HUES6 (cell line): ENCODE results near the gene OTUB2.

ENCODE experiments used
- H3K27ac ChIP-seq: 2 replicates; pipeline ENCODE4 v1.7.0; 2013; ENCODE audit warnings: low read depth, mild to moderate bottlenecking, low read length, inconsistent platforms
- H3K27me3 ChIP-seq: 2 replicates; pipeline ENCODE4 v1.6.1; 2013; ENCODE audit warnings: low read length; ENCODE audit not compliant: control insufficient read depth, insufficient read depth
- H3K36me3 ChIP-seq: 2 replicates; pipeline ENCODE4 v1.6.1; 2013; ENCODE audit warnings: low read length; ENCODE audit not compliant: control insufficient read depth, insufficient read depth
- H3K4me1 ChIP-seq: 2 replicates; pipeline ENCODE4 v1.6.1; 2013; ENCODE audit warnings: low read length; ENCODE audit not compliant: control insufficient read depth, insufficient read depth
- H3K4me3 ChIP-seq: 2 replicates; pipeline ENCODE4 v1.5.1; 2013; ENCODE audit warnings: low read depth, low read length
- H3K9ac ChIP-seq: one replicate; pipeline ENCODE4 v1.6.1; 2013; ENCODE audit warnings: mild to moderate bottlenecking, low read length
- H3K9me3 ChIP-seq: 2 replicates; pipeline ENCODE4 v1.6.1; 2013; ENCODE audit warnings: low read depth, low read length; ENCODE audit not compliant: control insufficient read depth, insufficient read depth

OTUB2 gene

DNA sequence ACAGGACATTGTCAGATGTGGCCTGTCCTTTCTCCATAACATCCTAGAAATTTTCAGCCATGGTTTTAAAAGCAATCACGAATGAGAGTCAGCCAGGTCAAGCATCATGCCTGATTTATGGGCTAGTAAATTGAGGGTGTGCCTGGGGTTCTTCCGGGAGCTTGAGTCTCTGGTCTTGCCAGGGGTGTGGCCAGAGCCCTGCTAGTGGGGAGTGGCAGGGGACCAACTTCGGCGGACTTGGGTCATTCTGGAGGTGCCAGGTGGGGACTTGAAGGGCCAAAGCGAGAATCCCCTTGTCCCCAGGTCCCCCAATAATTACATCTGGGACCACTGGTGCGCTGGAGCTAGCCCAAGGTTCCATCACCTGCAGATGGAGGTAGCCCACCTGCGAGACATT, 5.7 kb downstream of the OTUB2 start:
- H3K36me3 ChIP-seq: no peaks in the 10 kb centered on the region
- H3K9ac ChIP-seq: no peak overlapping the region
- peaks cover 7% of the 10 kb centered on the region for H3K9me3 ChIP-seq
- H3K27me3 ChIP-seq: peaks cover 3% of the 10 kb centered on the region; the same call in 1 of the 2 replicates
- H3K4me1 ChIP-seq: no peaks in the 10 kb centered on the region
- H3K4me3 ChIP-seq: no peak overlapping the region
- no peak overlapping the region for H3K27ac ChIP-seq

DNA sequence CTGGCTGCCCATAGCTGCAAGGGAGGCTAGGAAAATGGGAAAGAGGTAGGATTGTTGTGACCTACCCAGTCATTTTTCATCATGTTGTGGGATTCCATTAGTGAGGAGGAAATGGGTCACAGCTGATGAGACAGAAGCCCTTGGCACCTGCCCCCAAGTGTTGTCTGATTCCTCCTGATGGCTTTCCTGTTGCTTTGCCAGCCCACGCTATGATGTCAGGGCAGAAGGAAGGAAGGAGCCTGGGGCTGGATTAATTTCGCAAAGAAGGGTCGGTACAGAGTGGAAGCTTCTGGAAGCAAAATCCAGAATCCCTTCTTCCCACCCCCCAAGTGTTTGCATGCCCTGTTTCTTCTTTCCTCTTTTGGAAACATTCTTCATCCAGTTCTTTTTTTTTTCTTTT, 8.7 kb downstream of the OTUB2 start:
- H3K27me3 ChIP-seq: no peaks in the 10 kb centered on the region
- no peak overlapping the region for H3K4me3 ChIP-seq
- H3K9ac ChIP-seq: no peak overlapping the region
- H3K9me3 ChIP-seq: peaks cover 7% of the 10 kb centered on the region
- H3K36me3 ChIP-seq: no peaks in the 10 kb centered on the region
- no peaks in the 10 kb centered on the region for H3K4me1 ChIP-seq
- no peak overlapping the region for H3K27ac ChIP-seq

DNA sequence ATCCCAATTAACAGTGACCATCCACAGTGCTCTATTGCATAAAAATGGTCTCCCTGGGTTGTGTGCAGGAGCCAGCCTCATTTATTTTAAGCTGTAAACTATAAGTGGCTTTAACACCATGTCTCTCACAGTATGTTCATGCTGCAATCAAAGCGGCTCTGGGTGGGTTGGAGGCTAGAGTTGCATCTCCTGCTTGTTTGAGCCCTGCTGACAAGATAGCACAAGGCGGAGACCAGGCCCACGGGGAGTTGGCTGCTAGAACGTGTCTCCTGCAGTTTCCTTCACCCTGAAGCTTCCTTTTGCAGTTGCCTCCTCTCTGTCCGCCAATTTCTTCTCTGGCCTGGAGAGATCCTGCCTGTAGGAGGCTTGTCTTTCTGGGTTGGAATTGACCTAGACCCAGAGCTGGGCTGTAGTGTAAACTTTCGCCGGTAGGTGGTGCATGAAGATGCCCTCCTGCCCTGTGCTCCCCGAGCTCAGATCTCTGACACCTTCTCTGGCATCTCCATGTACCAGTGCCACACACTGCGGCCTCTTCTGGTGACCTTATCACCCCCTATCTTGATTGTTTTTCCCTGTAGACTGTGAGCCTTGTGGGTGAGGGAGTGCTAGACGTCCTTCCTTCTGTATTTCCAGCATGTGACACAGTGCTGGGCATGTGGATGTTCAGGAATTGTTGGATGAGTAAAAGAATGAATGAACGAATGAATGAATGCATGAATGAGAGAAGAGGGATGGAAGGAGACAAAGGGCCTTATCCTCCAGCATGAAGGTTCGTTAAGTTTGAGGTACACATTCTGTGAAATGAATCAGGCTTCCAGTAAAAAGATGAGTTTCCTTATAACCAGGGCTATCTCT, 10.4 kb downstream of the OTUB2 start:
- no peaks in the 10 kb centered on the region for H3K36me3 ChIP-seq
- H3K27me3 ChIP-seq: no peaks in the 10 kb centered on the region
- H3K9ac ChIP-seq: no peak overlapping the region
- no peak overlapping the region for H3K27ac ChIP-seq
- peaks cover 7% of the 10 kb centered on the region for H3K9me3 ChIP-seq
- H3K4me3 ChIP-seq: no peak overlapping the region
- H3K4me1 ChIP-seq: no peaks in the 10 kb centered on the region

DNA sequence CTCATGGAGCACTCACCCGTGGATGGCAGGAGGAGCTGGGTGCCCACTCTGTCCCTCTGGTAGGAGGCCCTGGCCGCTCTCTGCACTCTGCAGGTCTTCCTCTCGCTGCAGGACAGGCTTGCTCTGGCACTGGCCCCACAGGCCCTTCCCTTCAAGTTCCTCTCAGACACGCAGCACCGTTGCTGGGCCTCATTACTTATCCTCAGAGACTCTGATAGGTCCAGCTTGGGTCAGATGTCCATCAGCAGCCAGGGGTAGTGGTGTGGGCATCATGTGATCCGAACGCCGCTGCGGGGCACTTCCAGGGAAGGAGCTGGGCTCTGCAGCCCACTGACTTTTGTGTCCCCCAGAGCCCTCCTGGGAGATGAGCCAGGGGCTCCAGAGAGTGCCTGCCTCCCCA, 11.8 kb downstream of the OTUB2 start:
- Histone ChIP-seq H3K4me1 (no peaks in the 10 kb centered on the region), H3K9me3 (peaks cover 7% of the 10 kb centered on the region), H3K27me3 (no peaks in the 10 kb centered on the region), H3K4me3 (no peak overlapping the region), H3K9ac (no peak overlapping the region), H3K36me3 (no peaks in the 10 kb centered on the region), H3K27ac (no peak overlapping the region)

DNA sequence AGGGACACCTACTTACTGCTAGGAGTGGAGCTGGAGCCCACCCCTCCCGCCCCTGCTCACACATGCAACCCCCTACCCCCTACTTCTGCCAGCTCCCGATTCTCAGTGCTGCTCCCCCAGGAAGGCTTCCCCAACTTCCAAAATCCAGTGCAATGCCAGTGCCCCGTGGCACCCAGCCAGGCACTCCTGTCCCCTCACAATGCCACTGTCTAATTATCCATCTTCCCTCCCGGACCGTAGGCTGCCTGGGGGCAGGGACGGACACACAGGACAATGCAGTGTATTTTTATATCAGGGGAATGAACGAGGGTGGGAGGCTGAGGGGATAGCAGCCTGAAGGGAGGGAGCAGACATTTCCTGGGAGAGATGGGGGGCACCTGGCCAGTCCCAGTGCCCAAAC, 12.4 kb downstream of the OTUB2 start:
- no peak overlapping the region for H3K4me3 ChIP-seq
- H3K27me3 ChIP-seq: no peaks in the 10 kb centered on the region
- H3K36me3 ChIP-seq: peaks cover 3% of the 10 kb centered on the region
- no peaks in the 10 kb centered on the region for H3K4me1 ChIP-seq
- H3K9ac ChIP-seq: no peak overlapping the region
- H3K27ac ChIP-seq: no peak overlapping the region
- peaks cover 7% of the 10 kb centered on the region for H3K9me3 ChIP-seq

DNA sequence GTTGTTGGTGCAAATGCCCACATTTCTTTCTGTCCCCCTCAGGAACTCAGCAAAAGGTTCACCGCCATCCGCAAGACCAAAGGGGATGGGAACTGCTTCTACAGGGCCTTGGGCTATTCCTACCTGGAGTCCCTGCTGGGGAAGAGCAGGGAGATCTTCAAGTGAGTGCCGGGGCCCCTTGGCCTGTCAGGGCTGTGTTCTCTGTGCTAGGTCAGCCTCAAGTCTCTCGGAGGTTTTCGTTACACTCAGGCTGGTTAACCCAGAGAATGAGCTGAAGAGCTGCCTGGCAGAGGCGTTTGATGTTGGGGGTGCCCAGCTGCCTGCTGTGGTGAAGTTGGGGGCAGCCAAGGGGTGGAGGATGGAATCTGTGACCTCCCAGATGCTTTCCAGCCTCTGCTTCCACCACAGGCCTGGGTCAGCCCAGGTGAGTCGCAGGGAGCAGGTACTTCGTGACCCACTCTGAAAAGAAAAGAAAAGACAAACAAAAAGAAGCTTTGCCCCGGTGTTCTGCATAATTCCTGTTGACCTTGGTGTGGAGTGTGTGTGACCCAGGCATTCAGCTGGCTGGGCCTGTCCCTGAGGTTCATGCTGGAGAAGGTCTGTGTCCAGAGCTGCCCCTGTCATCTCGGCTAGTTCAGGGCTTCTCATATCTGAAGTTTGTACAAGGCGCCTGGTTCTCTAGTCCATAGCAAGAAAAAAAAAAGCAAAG, 12.9 kb downstream of the OTUB2 start:
- H3K4me3 ChIP-seq: no peak overlapping the region
- H3K4me1 ChIP-seq: no peaks in the 10 kb centered on the region
- H3K9me3 ChIP-seq: peaks cover 7% of the 10 kb centered on the region
- no peaks in the 10 kb centered on the region for H3K27me3 ChIP-seq
- H3K36me3 ChIP-seq: peaks cover 8% of the 10 kb centered on the region
- H3K27ac ChIP-seq: no peak overlapping the region
- no peak overlapping the region for H3K9ac ChIP-seq

DNA sequence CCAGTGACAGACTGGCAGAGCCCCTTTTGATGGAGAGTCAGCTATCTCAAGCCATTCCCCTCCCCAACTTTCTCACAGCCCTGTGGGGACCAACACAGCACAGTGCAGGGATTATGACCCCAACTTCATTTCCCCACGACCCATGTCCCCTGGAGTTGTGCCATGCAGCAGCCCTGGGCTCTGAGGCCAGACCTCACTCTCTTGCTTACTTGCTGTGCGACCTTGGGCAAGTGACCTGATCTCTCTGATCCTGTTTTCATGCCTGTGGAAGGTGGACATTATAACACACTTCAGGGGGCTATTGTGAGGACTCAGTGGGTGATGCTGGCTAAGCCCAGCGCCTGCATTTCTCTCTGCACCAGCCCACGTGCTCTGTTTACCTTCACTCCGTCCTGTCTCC, 14.1 kb downstream of the OTUB2 start:
- Histone ChIP-seq H3K9ac (no peak overlapping the region), H3K4me3 (no peak overlapping the region), H3K36me3 (peaks cover 20% of the 10 kb centered on the region), H3K4me1 (no peaks in the 10 kb centered on the region), H3K27ac (no peak overlapping the region), H3K9me3 (no peaks in the 10 kb centered on the region), H3K27me3 (no peaks in the 10 kb centered on the region)

DNA sequence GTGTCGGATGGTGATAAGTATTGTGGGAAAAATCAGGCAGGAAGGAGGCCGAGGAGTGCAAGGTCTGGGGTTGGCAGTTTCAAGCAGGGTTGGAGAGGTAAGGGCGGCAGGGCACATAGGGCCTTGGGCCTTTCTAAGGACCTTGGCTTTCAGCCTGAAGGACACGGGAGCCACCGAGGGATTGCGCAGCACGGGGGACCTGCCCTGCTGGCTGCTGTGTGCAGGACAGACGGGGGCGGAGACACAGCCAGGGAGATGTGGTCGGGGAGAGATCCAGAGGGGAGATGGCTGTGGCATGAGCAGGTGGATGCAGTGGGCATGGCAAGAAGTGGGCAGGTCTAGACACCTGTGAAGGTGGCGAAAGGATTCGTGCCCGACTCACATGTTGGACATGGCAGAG, 14.7 kb downstream of the OTUB2 start:
- H3K9me3 ChIP-seq: no peaks in the 10 kb centered on the region
- H3K4me3 ChIP-seq: no peak overlapping the region
- H3K4me1 ChIP-seq: no peaks in the 10 kb centered on the region
- no peak overlapping the region for H3K27ac ChIP-seq
- H3K36me3 ChIP-seq: peaks cover 25% of the 10 kb centered on the region
- H3K27me3 ChIP-seq: no peaks in the 10 kb centered on the region
- H3K9ac ChIP-seq: no peak overlapping the region

DNA sequence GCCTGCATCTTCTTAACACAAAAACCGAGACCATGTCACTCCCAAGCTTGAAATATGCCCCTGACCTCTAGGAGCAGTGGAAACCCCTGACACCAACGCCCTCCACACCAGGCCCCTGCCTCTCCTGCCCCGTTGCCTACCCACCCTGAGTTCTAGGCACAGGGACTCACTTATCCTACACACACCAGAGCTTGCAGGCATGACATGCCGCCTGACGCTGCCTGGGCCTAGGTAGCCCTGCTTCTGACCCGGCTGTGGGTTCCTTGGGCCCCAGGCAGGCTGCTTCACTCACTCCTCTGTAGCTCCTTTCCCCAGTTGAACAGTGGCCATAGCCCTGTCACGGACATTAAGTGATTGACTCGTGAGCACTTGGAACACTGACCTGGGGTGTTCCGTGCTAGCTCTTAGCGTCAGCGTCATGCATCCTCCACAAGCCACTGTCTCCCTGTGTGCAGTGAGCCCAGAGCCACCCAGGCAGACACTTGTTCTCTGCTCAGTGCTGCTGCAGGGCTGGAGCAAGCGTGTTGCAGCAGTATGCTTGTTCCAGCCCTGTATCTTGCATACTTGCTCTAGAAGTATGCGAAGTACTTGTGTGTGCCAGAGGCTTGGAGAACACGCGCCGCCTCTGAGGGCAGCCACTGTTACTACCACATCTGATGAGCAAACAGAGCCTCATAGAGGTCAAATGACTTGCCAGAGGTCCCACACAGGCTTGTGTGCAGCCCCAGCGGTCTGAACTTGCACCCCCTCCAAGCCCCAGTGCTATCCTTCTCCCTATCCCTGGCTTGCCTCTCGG, 15.6 kb downstream of the OTUB2 start:
- no peak overlapping the region for H3K9ac ChIP-seq
- no peak overlapping the region for H3K27ac ChIP-seq
- no peaks in the 10 kb centered on the region for H3K4me1 ChIP-seq
- H3K9me3 ChIP-seq: no peaks in the 10 kb centered on the region
- peaks cover 33% of the 10 kb centered on the region for H3K36me3 ChIP-seq
- H3K27me3 ChIP-seq: no peaks in the 10 kb centered on the region
- H3K4me3 ChIP-seq: no peak overlapping the region

DNA sequence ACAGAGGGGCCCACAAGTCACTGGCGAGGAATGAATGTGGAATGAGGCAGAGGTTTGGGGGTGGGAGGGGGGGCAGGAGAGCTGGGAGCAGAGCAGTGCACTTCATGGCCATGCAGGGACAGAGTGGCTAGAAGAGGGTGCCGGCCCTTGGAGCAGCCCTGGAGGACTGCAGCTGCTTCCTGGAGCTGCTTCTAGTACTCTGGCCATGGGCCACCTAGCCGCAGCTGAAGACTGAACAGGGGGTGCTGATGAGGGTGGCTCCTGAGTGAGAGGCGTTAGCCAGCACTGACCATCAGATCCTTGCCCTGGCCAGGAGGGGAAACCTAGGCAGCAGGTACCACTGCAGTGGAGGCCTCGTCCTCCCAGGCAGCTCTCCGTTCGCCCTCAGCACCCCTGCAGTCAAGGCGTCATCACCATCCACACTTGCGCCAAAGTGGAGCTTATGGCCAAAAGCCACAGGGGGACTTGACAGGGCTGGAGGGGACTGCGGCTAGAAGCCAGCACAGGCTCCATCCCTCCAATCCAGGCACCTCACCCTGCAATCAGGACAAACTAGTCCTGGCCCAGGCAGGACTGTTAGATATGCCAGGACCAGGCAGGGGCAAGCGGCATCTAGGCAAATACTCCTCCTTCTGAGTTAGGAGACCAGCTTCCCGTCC, 16.4 kb downstream of the OTUB2 start:
- peak overlapping the region; percentile 12 for H3K9ac ChIP-seq
- no peaks in the 10 kb centered on the region for H3K4me1 ChIP-seq
- H3K27ac ChIP-seq: no peak overlapping the region
- no peaks in the 10 kb centered on the region for H3K27me3 ChIP-seq
- H3K36me3 ChIP-seq: peaks cover 41% of the 10 kb centered on the region
- H3K4me3 ChIP-seq: no peak overlapping the region
- no peaks in the 10 kb centered on the region for H3K9me3 ChIP-seq
